Hematopoietic multipotent progenitor cell treated with erythropoietin and hydrocortisone succinate and interleukin-3 and kit ligand, for 8 days (in vitro differentiated cells): ENCODE results near the gene TRIM17.

Experiments
- DNase-seq: peaks from one replicate; pipeline ENCODE4 v3.0.0-alpha.2; 2015

Gene TRIM17

GRCh38 chr1:228366062-228366865, 50.4 kb downstream of the TRIM17 start:
- DNase-seq, result no peak

DNA sequence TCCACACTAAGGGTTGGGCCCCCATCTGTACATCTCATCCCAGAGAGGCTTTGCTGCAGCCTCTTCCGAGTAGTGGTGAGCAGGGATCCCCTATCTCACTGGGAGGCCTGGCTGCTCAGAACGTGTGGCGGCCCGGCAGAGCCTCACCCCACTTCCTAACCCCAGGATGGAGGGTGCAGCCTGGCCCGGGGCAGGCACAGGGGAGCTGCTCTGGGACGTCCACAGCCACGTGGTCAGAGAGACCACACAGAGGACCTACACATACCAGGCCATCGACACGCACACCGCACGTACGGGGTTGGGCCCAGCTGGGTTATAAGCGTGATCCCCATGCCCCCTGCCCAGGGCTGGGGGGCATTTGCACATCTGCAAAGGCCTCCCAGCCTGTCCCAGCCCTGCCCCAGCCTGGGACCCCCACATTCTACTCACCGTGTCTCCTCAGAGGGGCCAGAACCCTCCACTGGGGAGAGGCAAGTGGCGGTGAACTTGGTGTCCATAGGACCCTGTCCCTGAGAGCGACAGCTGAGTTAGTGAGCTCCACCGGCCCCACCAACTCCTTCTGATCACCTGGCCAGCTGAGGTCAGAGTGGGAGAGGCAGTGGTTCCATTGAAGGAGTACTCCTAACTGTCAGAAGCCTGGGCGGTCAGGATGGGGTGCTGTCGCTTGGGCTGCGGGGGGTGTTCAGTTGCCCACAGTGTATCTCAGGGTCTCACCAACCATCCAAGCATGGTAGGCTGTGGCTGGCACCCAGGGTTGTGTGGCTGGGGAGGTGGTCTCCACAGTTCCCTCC, 51.2 kb downstream of the TRIM17 start:
- no peak for DNase-seq

DNA sequence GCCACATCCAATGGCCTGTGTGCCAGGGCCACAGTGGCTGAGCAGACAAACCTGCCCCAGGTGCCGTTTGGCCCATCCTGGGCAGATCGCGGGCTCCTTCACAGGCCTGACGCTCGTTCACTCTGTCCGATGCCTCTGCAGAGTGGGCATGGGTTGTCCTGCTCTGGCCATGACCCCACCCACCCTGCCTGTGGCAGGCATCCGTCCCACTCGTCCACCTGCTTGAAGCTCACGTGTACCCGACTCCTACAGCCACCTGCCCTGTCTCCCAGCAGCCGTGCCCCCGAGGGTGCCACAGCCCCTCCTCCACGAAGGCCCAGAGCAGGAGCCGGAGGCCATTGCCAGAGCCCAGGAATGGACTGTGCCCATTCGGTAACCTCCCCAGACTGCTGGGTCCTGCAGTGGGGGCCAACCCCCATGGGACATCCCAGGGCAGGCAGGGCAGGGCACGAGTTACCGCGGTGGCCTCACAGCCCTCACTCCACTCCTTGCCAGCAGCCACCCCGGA, 51.9 kb downstream of the TRIM17 start:
- DNase-seq, result no peak

GRCh38 chr1:228364068-228364705, 52.5 kb downstream of the TRIM17 start:
- no peak for DNase-seq

- no peak for DNase-seq
These were observed 53.0 kb downstream of the TRIM17 start for GRCh38 chr1:228363686-228364067.

- no peak for DNase-seq
These were observed 53.7 kb downstream of the TRIM17 start for GRCh38 chr1:228362884-228363450.

- DNase-seq, result no peak
These were observed 54.3 kb downstream of the TRIM17 start for GRCh38 chr1:228362141-228362883.

GRCh38 chr1:228361314-228362140, 55.1 kb downstream of the TRIM17 start:
- DNase-seq, result no peak

GRCh38 chr1:228360533-228361313, 55.9 kb downstream of the TRIM17 start:
- no peak for DNase-seq

GRCh38 chr1:228359613-228360532, 56.8 kb downstream of the TRIM17 start:
- no peak for DNase-seq

DNA sequence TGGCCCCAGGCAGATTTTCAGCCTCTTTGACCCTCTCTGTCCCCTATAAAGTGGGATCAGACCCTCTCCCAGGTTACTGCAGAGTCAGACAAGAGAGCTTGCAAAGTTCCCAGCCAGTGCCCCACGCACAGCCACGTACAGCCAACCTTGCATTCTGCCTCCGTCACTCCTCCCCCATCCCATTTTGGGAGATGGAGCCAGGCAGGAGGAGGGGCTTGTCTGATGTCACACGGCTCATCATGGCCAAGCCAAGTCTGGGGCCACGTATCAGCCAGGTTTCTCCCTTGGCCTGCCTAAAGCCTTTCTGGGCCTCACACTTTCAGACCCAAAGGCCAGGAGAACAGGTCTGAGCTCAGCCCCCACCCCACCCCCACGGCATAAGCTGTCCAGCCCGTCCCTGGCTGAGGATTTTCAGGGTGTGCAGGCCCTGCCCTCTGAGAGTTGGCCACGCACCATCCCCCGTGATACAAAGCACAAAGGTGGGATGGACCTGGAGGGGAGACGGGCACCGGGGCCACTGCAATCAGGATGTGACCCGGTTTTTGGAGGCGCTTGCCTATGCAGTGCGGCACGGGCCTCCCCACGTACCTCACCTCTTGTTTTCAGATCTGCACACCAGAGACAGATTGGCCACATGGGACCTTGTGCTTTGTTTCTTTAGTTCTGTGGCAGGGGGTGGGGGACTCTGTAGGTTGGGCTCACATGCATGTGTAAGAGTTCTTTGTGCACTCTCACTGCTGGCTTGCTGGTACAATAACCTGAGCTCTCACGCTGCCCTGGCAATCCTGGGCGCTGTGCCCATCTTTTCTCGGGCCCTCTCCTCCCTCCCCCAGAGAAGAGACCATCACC, 57.7 kb downstream of the TRIM17 start:
- DNase-seq, result no peak

GRCh38 chr1:228358039-228358763, 58.5 kb downstream of the TRIM17 start:
- no peak for DNase-seq
